ENCODE data around the gene AOC1.

GRCh38 chr7:150845421-150845861 lies 6.9 kb upstream of the AOC1 start:
- TF ChIP-seq POLR2A (IDR thresholded peaks at IDR 0.05), result no peak
- TF ChIP-seq, protein P1, sequence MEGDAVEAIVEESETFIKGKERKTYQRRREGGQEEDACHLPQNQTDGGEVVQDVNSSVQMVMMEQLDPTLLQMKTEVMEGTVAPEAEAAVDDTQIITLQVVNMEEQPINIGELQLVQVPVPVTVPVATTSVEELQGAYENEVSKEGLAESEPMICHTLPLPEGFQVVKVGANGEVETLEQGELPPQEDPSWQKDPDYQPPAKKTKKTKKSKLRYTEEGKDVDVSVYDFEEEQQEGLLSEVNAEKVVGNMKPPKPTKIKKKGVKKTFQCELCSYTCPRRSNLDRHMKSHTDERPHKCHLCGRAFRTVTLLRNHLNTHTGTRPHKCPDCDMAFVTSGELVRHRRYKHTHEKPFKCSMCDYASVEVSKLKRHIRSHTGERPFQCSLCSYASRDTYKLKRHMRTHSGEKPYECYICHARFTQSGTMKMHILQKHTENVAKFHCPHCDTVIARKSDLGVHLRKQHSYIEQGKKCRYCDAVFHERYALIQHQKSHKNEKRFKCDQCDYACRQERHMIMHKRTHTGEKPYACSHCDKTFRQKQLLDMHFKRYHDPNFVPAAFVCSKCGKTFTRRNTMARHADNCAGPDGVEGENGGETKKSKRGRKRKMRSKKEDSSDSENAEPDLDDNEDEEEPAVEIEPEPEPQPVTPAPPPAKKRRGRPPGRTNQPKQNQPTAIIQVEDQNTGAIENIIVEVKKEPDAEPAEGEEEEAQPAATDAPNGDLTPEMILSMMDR (IDR thresholded peaks at IDR 0.05), result no peak

Data from right lobe of liver (tissue), 4 donors.